H9 (cell line): ENCODE results near the gene GIT2. TPM values are rescaled to one million over a fixed set of nuclear protein-coding genes. Genes with fewer than 3 reads are reported as not detected.

Source experiments
- DNase-seq: peaks from one replicate; pipeline ENCODE4 v3.0.0-alpha.2; 2017
- H2AFZ ChIP-seq: one replicate; pipeline ENCODE4 v1.6.1; 2013; ENCODE audit warnings: mild to moderate bottlenecking, low read length, control low read depth, moderate library complexity
- H2AK5ac ChIP-seq: 2 replicates; pipeline ENCODE4 v1.6.1; 2013; ENCODE audit warnings: low read length, control low read depth, mixed read lengths; ENCODE audit not compliant: insufficient read length
- H2BK120ac ChIP-seq: one replicate; pipeline ENCODE4 v1.6.1; 2013; ENCODE audit warnings: low read depth, mild to moderate bottlenecking, low read length, control low read depth, inconsistent platforms; ENCODE audit not compliant: poor library complexity, severe bottlenecking
- H2BK12ac ChIP-seq: 2 replicates; pipeline ENCODE4 v1.6.1; 2013; ENCODE audit warnings: low read length, control low read depth, mixed read lengths, low read depth; ENCODE audit not compliant: insufficient read length
- H2BK15ac ChIP-seq: 2 replicates; pipeline ENCODE4 v1.6.1; 2013; ENCODE audit warnings: low read depth, low read length, control low read depth
- H2BK20ac ChIP-seq: one replicate; pipeline ENCODE4 v1.6.1; 2013; ENCODE audit warnings: low read depth, mild to moderate bottlenecking, low read length, control low read depth, inconsistent platforms; ENCODE audit not compliant: poor library complexity, severe bottlenecking
- H2BK5ac ChIP-seq: 2 replicates; pipeline ENCODE4 v1.6.1; 2013; ENCODE audit warnings: low read length, control low read depth, mixed read lengths; ENCODE audit not compliant: insufficient read length
- H3K14ac ChIP-seq: 2 replicates; pipeline ENCODE4 v1.6.1; 2013; ENCODE audit warnings: low read length, control low read depth; ENCODE audit not compliant: insufficient read depth
- H3K18ac ChIP-seq: 2 replicates; pipeline ENCODE4 v1.6.1; 2013; ENCODE audit warnings: low read depth, mild to moderate bottlenecking, mixed read lengths, low read length, control low read depth; ENCODE audit not compliant: insufficient read length
- H3K23ac ChIP-seq: 2 replicates; pipeline ENCODE4 v1.6.1; 2013; ENCODE audit warnings: low read length, control low read depth, mixed read lengths, low read depth; ENCODE audit not compliant: insufficient read length
- H3K23me2 ChIP-seq: 2 replicates; pipeline ENCODE4 v1.6.1; 2013; ENCODE audit warnings: low read depth, mild to moderate bottlenecking, mixed read lengths, low read length, control low read depth; ENCODE audit not compliant: insufficient read length, poor library complexity, severe bottlenecking
- H3K27ac ChIP-seq: 2 replicates; pipeline ENCODE4 v1.5.1; 2013; ENCODE audit warnings: low read length, control low read depth, mixed read lengths, low read depth; ENCODE audit not compliant: insufficient read length
- H3K27me3 ChIP-seq: 2 replicates; pipeline ENCODE4 v1.6.1; 2013; ENCODE audit warnings: low read length, control low read depth, inconsistent platforms; ENCODE audit not compliant: insufficient read depth
- H3K4ac ChIP-seq: 2 replicates; pipeline ENCODE4 v1.6.1; 2013; ENCODE audit warnings: low read depth, mild to moderate bottlenecking, control low read depth, inconsistent platforms, low read length, moderate library complexity
- H3K4me1 ChIP-seq: 2 replicates; pipeline ENCODE4 v1.6.1; 2013; ENCODE audit warnings: low read length, control low read depth, inconsistent platforms; ENCODE audit not compliant: insufficient read depth
- H3K4me2 ChIP-seq: 2 replicates; pipeline ENCODE4 v1.6.1; 2013; ENCODE audit warnings: low read length, control low read depth, mixed read lengths; ENCODE audit not compliant: insufficient read length, insufficient read depth
- H3K56ac ChIP-seq: 2 replicates; pipeline ENCODE4 v1.6.1; 2013; ENCODE audit warnings: low read depth, mild to moderate bottlenecking, mixed read lengths, low read length, control low read depth; ENCODE audit not compliant: insufficient read length
- H3K79me1 ChIP-seq: 2 replicates; pipeline ENCODE4 v1.6.1; 2013; ENCODE audit warnings: low read depth, mild to moderate bottlenecking, moderate library complexity, low read length, control low read depth, inconsistent platforms; ENCODE audit not compliant: insufficient read depth, poor library complexity, severe bottlenecking
- H3K79me2 ChIP-seq: 2 replicates; pipeline ENCODE4 v1.6.1; 2013; ENCODE audit warnings: low read length, control low read depth, inconsistent platforms; ENCODE audit not compliant: insufficient read depth
- H3K9ac ChIP-seq: 2 replicates; pipeline ENCODE4 v1.6.1; 2013; ENCODE audit warnings: low read length, control low read depth, mixed read lengths; ENCODE audit not compliant: insufficient read length; ENCODE audit errors: extremely low read depth
- H3K9me3 ChIP-seq: one replicate; pipeline ENCODE4 v1.6.1; 2013; ENCODE audit warnings: low read depth, low read length, inconsistent platforms; ENCODE audit not compliant: control insufficient read depth
- H3T11ph ChIP-seq: one replicate; pipeline ENCODE4 v1.6.1; 2013; ENCODE audit warnings: mild to moderate bottlenecking, low read length, control low read depth, inconsistent platforms
- H4K20me1 ChIP-seq: one replicate; pipeline ENCODE4 v1.6.1; 2013; ENCODE audit not compliant: control insufficient read depth, insufficient read length, insufficient read depth
- H4K5ac ChIP-seq: 2 replicates; pipeline ENCODE4 v1.6.1; 2013; ENCODE audit warnings: low read depth, mild to moderate bottlenecking, mixed read lengths, low read length, control low read depth; ENCODE audit not compliant: insufficient read length
- H4K8ac ChIP-seq: replicated peaks from 2 replicates; pipeline ENCODE4 v1.6.1; 2013; ENCODE audit warnings: low read length, control low read depth, mixed read lengths, low read depth; ENCODE audit not compliant: insufficient read length
- H4K91ac ChIP-seq: 2 replicates; pipeline ENCODE4 v1.6.1; 2013; ENCODE audit warnings: low read depth, mild to moderate bottlenecking, moderate library complexity, mixed read lengths, low read length, control low read depth; ENCODE audit not compliant: insufficient read length
- H3K27ac Mint-ChIP-seq, 3 experiments: 2 replicates in 2 of 3; 3 replicates in 1 of 3; pipeline ENCODE4 v1.8.0; 2020 to 2021; ENCODE audit warnings: mixed read lengths in 3 of 3, mild to moderate bottlenecking in 1 of 3, moderate library complexity in 1 of 3
- H3K27me3 Mint-ChIP-seq: 2 replicates; pipeline ENCODE4 v1.8.0; 2021; ENCODE audit warnings: low read depth, mild to moderate bottlenecking, moderate library complexity, mixed read lengths
- H3K36me3 Mint-ChIP-seq, 3 experiments: 2 replicates in 2 of 3; 3 replicates in 1 of 3; pipeline ENCODE4 v1.8.0; 2020 to 2021; ENCODE audit warnings: low read depth in 3 of 3, mixed read lengths in 3 of 3; ENCODE audit not compliant: insufficient read depth in 1 of 3
- H3K4me1 Mint-ChIP-seq, 2 experiments: 2 replicates each; pipeline ENCODE4 v1.8.0; 2020; ENCODE audit warnings: mixed read lengths in 2 of 2
- H3K4me3 Mint-ChIP-seq, 2 experiments: 2 replicates in 1 of 2; 3 replicates in 1 of 2; pipeline ENCODE4 v1.8.0; 2020 to 2021; ENCODE audit warnings: mild to moderate bottlenecking in 2 of 2, mixed read lengths in 2 of 2, moderate library complexity in 1 of 2
- H3K9me3 Mint-ChIP-seq, 2 experiments: 2 replicates in 1 of 2; 3 replicates in 1 of 2; pipeline ENCODE4 v1.8.0; 2020; ENCODE audit warnings: mild to moderate bottlenecking in 2 of 2, mixed read lengths in 2 of 2, moderate library complexity in 1 of 2
- CTCF ChIP-seq: fragments of 200-600 bp; sonication (generic); conservative IDR thresholded peaks from 3 replicates; pipeline ENCODE4 v1.8.0; 2021; ENCODE audit warnings: antibody characterized with exemption, mild to moderate bottlenecking
- WGBS: extraction: QIAGEN DNeasy Blood & Tissue Kit; methylation state at CpG from one replicate; pipeline ENCODE4 v1.1.7; 2013; ENCODE audit warnings: missing lambda C conversion rate, low lambda C conversion rate, mixed read lengths; ENCODE audit not compliant: insufficient read length; ENCODE audit errors: extremely low coverage; 5-methylcytosine and 5-hydroxymethylcytosine counted together
- total RNA-seq: library from RNA; stranded (reverse); gene quantifications from 2 replicates; pipeline ENCODE4 v1.2.1, GENCODE V29; 2021

The GIT2 gene
- total RNA-seq, 1 experiment from 2014 or later = 27.0 TPM

GRCh38 chr12:109931143-109931542, 65.0 kb downstream of the GIT2 start:
- Histone ChIP-seq H3K4ac (no peak overlapping the region), H3T11ph (no peak overlapping the region), H2AFZ (no peak overlapping the region), H2BK15ac (no peak overlapping the region), H3K9ac (no peak overlapping the region), H3K27ac (no peak overlapping the region), H2BK20ac (no peak overlapping the region), H2BK5ac (no peak overlapping the region), H2BK12ac (no peak overlapping the region), H3K9me3 (no peaks in the 10 kb centered on the region), H3K79me2 (no peaks in the 10 kb centered on the region), H3K23ac (no peak overlapping the region), H3K18ac (no peak overlapping the region), H3K14ac (no peak overlapping the region), H3K4me2 (no peak overlapping the region), H4K91ac (no peak overlapping the region), H4K5ac (no peak overlapping the region), H2AK5ac (no peak overlapping the region), H3K56ac (no peak overlapping the region), H4K8ac (no peak overlapping the region), H3K23me2 (no peaks in the 10 kb centered on the region), H3K4me1 (no peaks in the 10 kb centered on the region), H3K79me1 (no peaks in the 10 kb centered on the region), H4K20me1 (no peaks in the 10 kb centered on the region), H3K27me3 (no peaks in the 10 kb centered on the region), H2BK120ac (no peak overlapping the region)
- TF ChIP-seq CTCF = no peak
- H3K9me3 Mint-ChIP-seq = no peaks in the 10 kb centered on the region
- no peaks in the 10 kb centered on the region for H3K27me3 Mint-ChIP-seq
- peaks cover 0 to 4% of the 10 kb centered on the region in 2 experiments; a peak in 3 of 4 replicates for H3K4me1 Mint-ChIP-seq
- WGBS = no CpG with 5 or more reads among the region's 5 CpGs
- no peak for DNase-seq
- no peak overlapping the region; a peak in 1 of 7 replicates for H3K27ac Mint-ChIP-seq
- H3K36me3 Mint-ChIP-seq = peaks cover 9 to 39% (median 25%) of the 10 kb centered on the region in 3 experiments; a peak in 6 of 7 replicates
- no peak overlapping the region for H3K4me3 Mint-ChIP-seq
